GM21381 (cell line): ENCODE data around the gene C15orf40.
A peak's percentile ranks its signal among the peaks of the same experiment; 100 is the strongest.

Experiments used
- ATAC-seq: cut with Tn5 transposase; IDR thresholded peaks from one replicate; pipeline ENCODE4 v1.9.1; 2021; ENCODE audit warnings: mild to moderate bottlenecking, moderate library complexity; ENCODE audit not compliant: unreplicated experiment

C15orf40 gene

DNA sequence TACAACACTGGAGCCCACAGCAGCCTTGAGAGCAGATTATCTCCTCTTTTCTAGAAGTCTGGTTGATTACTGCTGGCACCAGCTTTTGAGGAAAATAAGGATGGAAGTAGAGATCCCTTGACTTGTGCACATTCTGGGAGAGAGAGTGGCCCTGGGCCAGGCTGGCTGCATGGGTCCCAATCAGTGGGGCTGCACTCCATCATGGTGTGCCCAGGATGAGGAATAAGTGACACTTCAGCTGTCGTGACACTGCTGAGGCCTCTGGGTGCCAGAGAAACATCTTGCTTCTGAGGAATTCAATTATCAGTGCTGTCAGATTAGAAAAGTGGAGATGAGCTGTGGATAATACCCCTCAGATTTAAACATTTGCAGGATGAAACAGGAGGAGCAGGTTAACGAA is 16.4 kb downstream of the C15orf40 start:
- no peak for ATAC-seq

GRCh38 chr15:82993144-82993543 is 18.3 kb downstream of the C15orf40 start:
- ATAC-seq, result no peak

DNA sequence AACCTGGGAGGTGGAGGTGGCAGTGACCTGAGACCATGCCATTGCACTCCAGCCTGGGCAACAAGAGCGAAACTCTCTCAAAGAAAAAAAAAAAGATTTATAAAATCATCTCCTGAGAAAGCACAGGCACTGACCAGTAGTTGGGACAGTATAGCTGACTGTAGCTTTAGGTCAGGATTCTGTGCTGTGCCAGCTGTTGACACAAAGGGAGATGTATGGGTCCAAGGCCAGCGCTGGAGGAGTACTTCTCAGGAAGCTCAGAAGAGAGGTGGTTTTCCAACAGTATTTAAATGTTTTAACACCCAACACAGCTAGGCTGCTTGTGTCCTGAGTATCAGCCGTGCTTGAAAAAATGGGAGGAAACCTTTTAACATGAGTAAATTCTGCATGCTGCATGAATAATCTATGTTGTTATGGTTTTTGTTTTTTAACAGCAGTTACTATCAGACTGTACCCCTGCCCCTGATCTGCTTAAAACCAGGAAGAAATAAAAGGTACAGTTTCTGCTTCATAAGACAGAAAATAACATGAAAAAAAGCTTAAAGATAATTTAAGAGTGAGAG is 18.9 kb downstream of the C15orf40 start:
- ATAC-seq, result no peak

GRCh38 chr15:82986442-82986780 is 25.0 kb downstream of the C15orf40 start:
- peak; percentile 14 for ATAC-seq

- peak; percentile 96 for ATAC-seq
Observed at GRCh38 chr15:82985688-82986441, 25.6 kb downstream of the C15orf40 start, which contains the start of gene RAMAC. Gene RAMAC, plus strand, starts transcription at chr15:82986210. Its CDS starts 2,809 bp downstream, at chr15:82989019.

DNA sequence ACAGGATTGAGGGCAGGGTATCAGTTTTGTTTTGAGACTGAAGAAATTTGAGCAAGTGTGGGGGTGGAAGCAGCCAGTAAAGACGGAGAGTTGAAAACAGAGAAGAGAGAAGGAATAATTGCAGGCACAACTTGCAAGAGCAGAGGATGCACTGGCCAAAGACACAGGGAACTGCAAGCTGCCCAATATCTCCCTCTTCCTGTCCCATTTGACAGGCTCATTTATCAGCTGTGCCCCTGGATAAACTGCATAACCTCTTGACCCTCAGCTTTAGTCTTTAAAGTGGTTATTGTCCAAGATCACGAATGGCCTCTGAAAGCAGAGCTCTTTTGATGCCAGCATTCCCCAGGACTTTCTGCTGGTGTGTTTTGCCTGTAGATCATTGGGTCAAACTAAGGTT is 30.5 kb downstream of the C15orf40 start:
- ATAC-seq, result no peak

GRCh38 chr15:82979726-82980125 is 31.7 kb downstream of the C15orf40 start:
- ATAC-seq, result no peak

- ATAC-seq, result no peak
Observed at GRCh38 chr15:82978438-82978837, 33.0 kb downstream of the C15orf40 start.

- no peak for ATAC-seq
Observed at GRCh38 chr15:82977076-82977475, 34.4 kb downstream of the C15orf40 start.

DNA sequence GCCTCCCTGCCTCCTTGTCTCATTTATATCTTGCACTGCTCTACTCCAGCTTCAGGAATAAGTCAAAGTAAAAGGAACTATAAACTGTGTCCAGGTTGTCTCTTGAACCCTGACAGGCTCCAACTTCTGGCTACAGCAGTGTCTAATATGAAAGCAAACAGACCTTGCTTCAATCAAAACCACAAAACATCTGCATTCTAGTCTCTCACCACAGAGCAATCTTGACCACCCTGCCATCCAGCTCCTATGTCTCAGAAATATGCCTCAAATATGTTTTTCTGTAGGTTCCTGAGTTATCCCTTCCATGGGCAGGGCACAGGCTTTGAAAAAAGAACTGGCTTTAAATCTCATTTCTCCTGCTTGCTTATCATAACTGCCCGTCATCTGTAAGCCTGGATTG is 38.4 kb downstream of the C15orf40 start:
- no peak for ATAC-seq

DNA sequence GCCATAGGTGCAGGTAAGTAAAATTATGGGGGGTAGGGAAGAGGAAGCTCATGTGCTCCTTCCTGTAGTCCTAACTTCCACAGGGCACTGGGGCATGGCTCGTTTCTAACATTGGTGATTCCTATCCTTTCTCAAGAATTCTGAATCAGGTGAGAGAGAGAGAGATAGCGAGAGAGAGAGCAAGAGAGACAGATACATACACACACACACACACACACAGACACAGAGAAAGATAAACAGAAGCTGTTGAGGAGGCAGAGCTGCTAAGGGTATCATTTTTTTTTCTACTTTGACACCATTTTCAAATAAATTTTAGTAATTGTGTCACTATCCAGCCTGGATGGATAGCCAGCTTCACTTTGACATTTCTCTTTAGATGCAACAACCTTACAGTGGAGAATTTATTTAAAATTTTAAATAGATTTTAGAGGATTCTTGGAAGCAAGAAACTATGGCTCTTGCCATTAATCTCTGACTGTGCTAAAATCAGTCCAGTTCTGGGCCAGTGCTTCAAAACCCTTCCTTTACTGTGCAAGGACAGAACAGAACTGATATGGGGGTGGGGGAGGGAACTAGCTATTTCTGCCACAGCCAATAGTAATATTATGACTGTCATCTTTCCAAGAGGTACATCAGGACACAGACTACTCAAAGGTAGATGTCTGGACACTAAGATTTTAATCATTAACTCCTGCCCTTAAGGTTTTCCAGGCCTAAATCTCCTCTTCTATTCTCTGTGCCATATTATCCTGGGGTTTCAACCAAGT is 40.0 kb downstream of the C15orf40 start:
- no peak for ATAC-seq

- no peak for ATAC-seq
Observed at GRCh38 chr15:82970696-82971095, 40.7 kb downstream of the C15orf40 start.

DNA sequence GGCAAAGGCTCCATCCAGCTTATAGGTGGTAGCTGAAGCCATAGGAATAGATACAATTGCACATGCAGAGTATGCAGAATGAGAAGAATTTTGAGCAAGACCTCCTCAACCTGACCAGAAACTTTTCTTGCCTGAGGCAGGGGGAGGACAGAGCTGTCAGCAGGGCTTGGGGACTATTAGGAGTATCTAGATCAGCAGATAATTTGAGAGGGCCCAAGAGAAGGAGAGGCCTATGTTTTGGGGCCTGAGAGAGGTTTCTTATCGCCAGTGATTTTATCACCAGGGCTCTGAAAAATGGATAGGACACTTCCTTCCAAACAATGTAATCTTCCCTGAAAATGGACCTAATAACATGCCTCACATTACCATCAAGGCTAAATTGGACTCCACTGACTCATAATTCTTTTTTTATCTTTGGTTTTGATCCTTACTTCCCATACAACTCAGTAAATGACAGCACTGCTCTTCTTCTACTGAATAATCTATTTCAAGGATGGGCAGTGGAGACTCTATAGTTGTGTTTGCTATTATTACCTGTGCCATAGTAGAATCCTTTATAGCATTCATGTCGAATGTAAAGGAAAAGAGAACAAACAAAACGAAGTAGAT is 41.3 kb downstream of the C15orf40 start:
- no peak for ATAC-seq

GRCh38 chr15:82969353-82969752 is 42.1 kb downstream of the C15orf40 start:
- ATAC-seq, result no peak

GRCh38 chr15:82968066-82968465 is 43.4 kb downstream of the C15orf40 start:
- ATAC-seq, result no peak

DNA sequence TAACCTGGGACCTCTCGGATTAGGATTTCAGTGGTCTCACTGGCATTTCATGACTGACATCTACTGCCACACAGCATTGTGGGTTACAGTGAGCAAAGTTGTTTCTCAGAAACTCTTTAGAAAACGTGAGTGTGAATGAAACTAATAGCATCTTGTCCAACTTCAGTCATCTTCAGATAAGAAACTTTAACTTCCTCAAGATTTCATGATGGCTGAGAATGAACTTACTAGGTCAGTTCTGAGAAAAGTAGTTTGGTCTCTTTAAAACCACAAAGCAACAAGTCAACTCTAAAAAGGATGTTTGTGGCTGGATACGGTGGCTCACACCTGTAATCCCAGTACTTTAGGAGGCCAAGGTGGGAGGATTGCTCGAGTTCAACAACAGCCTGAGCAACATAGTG is 44.8 kb downstream of the C15orf40 start:
- peak; percentile 91 for ATAC-seq

GRCh38 chr15:82964890-82965289 is 46.5 kb downstream of the C15orf40 start:
- no peak for ATAC-seq

- no peak for ATAC-seq
Observed at GRCh38 chr15:82963471-82964341, 47.7 kb downstream of the C15orf40 start.

GRCh38 chr15:82960766-82961165 is 50.7 kb downstream of the C15orf40 start:
- ATAC-seq, result no peak

DNA sequence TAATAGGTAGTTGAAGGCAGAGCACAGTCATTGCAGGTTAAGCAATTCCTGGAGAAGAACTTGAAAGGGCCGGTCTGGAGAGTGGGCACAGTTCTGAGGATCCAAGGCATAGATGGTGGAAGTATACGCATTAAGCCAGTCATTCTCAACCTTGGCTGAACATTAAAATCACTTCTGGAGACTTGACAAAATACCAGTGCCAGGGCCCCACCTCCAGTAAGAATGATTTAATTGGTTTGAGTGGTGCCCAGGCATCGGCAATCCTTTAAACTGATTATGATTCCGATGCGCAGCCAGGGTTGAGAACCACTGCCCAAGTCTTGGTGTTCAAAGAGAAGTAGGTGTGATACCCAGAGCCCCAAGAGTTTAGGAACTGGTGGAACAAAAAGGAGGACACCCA is 52.0 kb downstream of the C15orf40 start:
- ATAC-seq, result no peak

DNA sequence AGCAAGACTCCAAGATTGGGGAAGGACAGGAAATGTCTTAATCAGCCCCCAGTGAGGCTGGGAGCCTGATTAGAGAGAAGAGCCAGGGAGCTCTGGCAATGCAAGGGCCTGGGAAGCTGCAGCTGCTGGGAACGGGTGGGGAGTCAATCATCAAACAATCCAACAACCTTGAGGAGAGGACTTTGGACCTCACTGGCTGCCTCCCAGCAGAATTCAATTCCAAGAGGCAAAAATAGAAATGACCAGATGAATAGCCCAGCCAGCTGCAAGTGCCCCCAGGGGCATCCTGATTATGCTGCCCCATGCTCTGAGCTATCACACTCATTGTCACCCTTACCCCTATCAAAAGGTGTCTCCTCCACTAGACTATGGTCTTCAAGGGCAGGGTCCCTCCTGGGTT is 52.8 kb downstream of the C15orf40 start:
- no peak for ATAC-seq
